ENCODE data around the gene CXCR5. TPM values are rescaled to one million over a fixed set of nuclear protein-coding genes. Genes with fewer than 3 reads are reported as not detected.

Gene CXCR5
- total RNA-seq, 2 experiments from 2014 or later: 25.6 to 26.1 TPM

DNA sequence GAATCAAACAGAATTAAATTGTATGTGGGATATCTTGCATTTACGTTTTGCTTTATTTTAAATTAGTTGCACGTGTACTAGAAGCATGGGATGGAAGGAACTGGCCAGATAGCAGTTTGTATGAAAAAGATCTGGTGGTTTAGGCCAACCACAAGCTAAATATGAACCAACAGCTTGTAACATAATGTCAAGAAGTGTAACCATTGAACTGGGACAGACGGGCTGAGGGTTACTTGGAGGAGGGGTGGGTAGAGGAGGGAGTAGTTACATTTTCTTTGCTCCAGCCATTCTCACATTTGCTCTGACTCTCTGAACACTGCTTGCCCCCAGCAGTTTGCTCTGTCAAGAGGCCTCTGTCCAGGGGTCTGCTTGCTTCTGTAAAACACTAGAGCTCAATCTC is 31.7 kb upstream of the CXCR5 start:
- Mint-ChIP-seq H3K36me3 (ENCODE audit: low read depth) (no peaks in the 10 kb centered on the region), H3K27me3 (ENCODE audit: low read depth) (no peaks in the 10 kb centered on the region), H3K4me3 (no peak overlapping the region), H3K27ac (no peak overlapping the region), H3K9me3 (no peaks in the 10 kb centered on the region), H3K4me1 (ENCODE audit: low read depth) (peaks cover 5% of the 10 kb centered on the region)
- CTCF ChIA-PET: no interaction called here
- intact Hi-C loops (cut with micrococcal nuclease): no loop called here
- DNase-seq: no peak

DNA sequence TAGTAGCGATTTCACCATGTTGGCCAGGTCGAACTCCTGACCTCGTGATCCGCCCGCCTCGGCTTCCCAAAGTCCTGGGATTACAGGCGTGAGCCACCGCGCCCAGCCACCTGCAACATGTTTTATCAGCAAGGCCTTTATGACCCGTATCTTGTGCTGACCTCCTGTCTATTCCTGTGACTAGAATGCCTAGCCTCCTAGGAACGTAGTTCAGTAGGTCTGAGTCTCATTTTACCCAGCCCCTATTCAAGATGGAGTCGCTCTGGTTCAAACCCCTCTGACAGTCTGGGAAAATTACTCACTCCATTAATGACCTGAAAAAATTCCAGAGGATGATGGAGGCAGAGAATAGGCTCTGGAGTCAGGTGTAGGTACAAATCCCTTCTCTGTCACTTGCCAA is 30.0 kb upstream of the CXCR5 start:
- H3K27ac Mint-ChIP-seq: no peak overlapping the region
- H3K9me3 Mint-ChIP-seq: no peaks in the 10 kb centered on the region
- H3K4me3 Mint-ChIP-seq: no peak overlapping the region
- CTCF ChIA-PET: no interaction called here
- H3K4me1 Mint-ChIP-seq (ENCODE audit: low read depth): peaks cover 10% of the 10 kb centered on the region
- no peaks in the 10 kb centered on the region for H3K27me3 Mint-ChIP-seq (ENCODE audit: low read depth)
- DNase-seq: no peak
- intact Hi-C loops (cut with micrococcal nuclease): no loop called here
- no peaks in the 10 kb centered on the region for H3K36me3 Mint-ChIP-seq (ENCODE audit: low read depth)

DNA sequence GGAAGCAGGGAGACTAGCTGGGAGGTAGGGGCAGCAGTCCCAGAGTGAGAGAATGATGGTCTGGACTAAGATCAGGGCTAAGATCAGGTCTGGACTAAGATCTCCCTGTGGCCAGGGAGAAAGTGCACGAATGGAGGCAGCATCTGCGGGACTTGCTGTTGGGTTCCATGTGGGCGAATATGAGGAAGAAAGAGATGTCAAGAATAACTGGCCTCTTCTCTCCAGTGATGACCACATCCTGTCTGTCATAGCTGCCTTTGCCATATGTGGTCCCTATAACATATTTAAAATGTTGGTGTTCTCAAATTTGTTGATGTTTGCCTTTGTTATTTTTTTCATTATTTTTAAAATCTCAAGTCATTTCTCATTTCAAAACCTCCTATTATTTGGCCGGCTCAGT is 27.4 kb upstream of the CXCR5 start:
- no peak overlapping the region for H3K27ac Mint-ChIP-seq
- no peaks in the 10 kb centered on the region for H3K9me3 Mint-ChIP-seq
- DNase-seq: no peak
- H3K4me3 Mint-ChIP-seq: no peak overlapping the region
- CTCF ChIA-PET: no interaction called here
- intact Hi-C loops (cut with micrococcal nuclease): no loop called here
- H3K36me3 Mint-ChIP-seq (ENCODE audit: low read depth): no peaks in the 10 kb centered on the region
- H3K27me3 Mint-ChIP-seq (ENCODE audit: low read depth): no peaks in the 10 kb centered on the region
- H3K4me1 Mint-ChIP-seq (ENCODE audit: low read depth): peaks cover 14% of the 10 kb centered on the region

DNA sequence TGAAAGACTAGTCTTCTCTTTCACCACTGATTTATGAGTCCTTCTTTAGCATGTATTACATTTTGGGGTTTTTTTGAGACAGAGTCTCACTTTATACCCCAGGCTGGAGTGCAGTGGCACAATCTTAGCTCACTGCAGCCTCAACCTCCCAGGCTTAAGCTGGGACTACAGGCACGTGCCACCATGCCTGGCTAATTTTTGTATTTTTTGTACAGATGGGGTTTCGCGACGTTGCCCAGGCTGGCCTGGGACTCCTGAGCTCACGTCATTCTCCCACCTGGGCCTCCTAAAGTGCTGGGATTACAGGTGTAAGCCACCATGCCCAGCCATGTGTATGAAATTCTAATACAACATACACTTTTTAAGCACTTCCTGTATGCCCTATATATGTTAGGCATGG is 26.3 kb upstream of the CXCR5 start:
- intact Hi-C loops (cut with micrococcal nuclease): no loop called here
- H3K27ac Mint-ChIP-seq: no peak overlapping the region
- H3K4me3 Mint-ChIP-seq: no peak overlapping the region
- DNase-seq: no peak
- H3K4me1 Mint-ChIP-seq (ENCODE audit: low read depth): peaks cover 14% of the 10 kb centered on the region
- CTCF ChIA-PET: no interaction called here
- no peaks in the 10 kb centered on the region for H3K36me3 Mint-ChIP-seq (ENCODE audit: low read depth)
- no peaks in the 10 kb centered on the region for H3K27me3 Mint-ChIP-seq (ENCODE audit: low read depth)
- no peaks in the 10 kb centered on the region for H3K9me3 Mint-ChIP-seq

DNA sequence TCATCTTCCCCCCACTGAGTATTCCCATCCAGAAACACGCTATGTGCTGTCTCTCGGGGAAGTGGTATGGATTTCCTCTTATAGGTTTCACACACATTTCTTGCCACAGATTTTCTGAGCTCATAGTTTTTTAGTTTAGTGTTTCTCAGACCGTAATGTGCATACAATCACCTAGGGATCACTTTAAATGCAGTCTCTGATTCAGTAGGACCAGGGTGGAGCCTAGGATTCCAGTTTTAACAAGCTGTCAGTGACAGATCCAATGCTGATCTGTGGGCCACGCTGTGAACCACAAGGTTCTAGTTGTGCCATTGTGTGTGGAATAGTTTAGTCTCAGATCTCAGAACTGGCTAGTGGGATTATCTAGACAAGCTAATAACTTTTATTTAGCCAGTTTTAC is 23.7 kb upstream of the CXCR5 start:
- Mint-ChIP-seq H3K9me3 (no peaks in the 10 kb centered on the region), H3K4me3 (no peak overlapping the region), H3K27ac (no peak overlapping the region), H3K36me3 (ENCODE audit: low read depth) (no peaks in the 10 kb centered on the region), H3K4me1 (ENCODE audit: low read depth) (peaks cover 14% of the 10 kb centered on the region), H3K27me3 (ENCODE audit: low read depth) (no peaks in the 10 kb centered on the region)
- CTCF ChIA-PET: interaction anchor here (0.7 to 1.4 kb wide), 4 partner anchors 10 to 202 kb away, joined by 3 to 5 read pairs (median 4); no protein-coding TSS in a partner anchor
- no peak for DNase-seq
- intact Hi-C loops (cut with micrococcal nuclease): no loop called here

DNA sequence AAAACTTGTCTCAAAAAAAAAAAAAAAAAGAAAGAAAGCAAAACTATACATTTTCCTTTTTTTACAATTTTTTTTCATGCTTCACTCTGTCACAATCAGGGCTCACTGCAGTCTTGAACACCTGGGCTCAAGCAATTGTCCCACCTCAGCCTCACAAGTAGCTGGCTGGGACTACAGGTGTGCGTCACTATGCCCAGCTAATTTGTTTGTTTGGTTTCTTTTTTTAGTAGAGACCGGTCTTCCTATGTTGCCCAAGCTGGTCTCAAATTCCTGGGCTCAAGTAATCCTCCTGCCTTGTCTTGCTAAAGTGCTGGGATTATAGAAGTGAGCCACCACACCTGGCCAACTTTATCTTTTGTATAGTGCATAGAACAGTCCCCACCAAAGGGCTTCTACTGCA is 15.0 kb upstream of the CXCR5 start:
- Mint-ChIP-seq H3K27ac (peak overlapping the region; percentile 69), H3K9me3 (no peaks in the 10 kb centered on the region), H3K27me3 (ENCODE audit: low read depth) (no peaks in the 10 kb centered on the region), H3K36me3 (ENCODE audit: low read depth) (peaks cover 1% of the 10 kb centered on the region), H3K4me1 (ENCODE audit: low read depth) (peaks cover 47% of the 10 kb centered on the region), H3K4me3 (no peak overlapping the region)
- CTCF ChIA-PET: interaction anchor here (0.6 to 1.8 kb wide), 6 partner anchors 15 to 184 kb away, joined by 3 to 12 read pairs (median 4); partner anchors contain the start of gene CXCR5
- intact Hi-C loops (cut with micrococcal nuclease): no loop called here
- DNase-seq: no peak

DNA sequence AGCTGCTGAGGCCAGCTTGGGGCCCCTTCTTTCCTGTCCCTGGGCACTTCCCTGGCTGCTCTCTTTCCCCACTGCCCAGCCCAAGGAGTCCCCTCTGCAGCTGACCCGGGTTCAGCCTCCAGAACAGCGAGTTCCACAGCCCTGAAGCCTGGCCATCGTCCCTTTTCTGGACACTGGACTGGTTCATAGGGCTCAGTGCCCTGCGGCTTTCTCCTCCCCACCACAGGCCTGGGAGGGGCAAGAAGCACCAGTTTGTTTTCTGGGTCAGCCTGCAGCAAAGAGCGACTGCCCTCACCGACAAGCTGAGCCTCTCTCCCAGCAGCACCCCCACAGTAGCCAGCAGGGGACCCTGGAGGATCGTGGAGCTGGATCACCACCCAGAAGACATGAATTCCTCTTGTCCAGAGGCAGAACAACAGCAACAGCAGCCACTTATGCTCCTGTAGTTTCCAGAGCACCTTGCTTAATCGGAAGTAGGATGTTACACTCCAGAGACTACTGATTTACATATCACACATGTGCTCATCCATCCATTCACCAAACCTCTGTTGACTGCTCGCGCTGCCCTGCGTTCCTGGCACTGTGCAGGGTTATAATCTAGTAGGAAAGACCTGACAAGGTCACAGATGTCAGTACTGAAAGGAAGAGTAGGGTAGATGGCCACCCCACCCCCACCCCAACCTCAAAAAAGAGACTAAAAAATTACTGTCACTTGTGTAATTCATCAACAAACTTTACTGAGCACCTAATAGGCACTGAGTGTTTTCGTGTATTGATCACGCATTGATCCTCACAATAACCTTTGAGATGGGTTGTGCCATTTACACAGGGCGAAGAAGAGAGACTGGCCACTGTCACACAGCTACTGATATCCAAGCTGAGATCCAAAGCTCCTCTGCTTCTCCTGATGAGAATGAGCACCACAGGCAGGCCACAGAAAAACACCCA is 13.0 kb upstream of the CXCR5 start:
- Mint-ChIP-seq H3K4me3 (peak overlapping the region; percentile 85), H3K36me3 (ENCODE audit: low read depth) (peaks cover 1% of the 10 kb centered on the region), H3K4me1 (ENCODE audit: low read depth) (peaks cover 67% of the 10 kb centered on the region), H3K9me3 (no peaks in the 10 kb centered on the region), H3K27me3 (ENCODE audit: low read depth) (no peaks in the 10 kb centered on the region), H3K27ac (peak overlapping the region; percentile 100)
- intact Hi-C loops (cut with micrococcal nuclease): loop anchor here (1.0 to 10.0 kb wide), 11 partner anchors 8 to 646 kb away; partner anchors contain the start of genes CD3D, CXCR5, JAML and KMT2A
- CTCF ChIA-PET: interaction anchor here (0.5 to 2.0 kb wide), 14 partner anchors 7 to 209 kb away, joined by 3 to 11 read pairs (median 4); partner anchors contain the start of gene CXCR5
- peak; percentile 80 for DNase-seq

DNA sequence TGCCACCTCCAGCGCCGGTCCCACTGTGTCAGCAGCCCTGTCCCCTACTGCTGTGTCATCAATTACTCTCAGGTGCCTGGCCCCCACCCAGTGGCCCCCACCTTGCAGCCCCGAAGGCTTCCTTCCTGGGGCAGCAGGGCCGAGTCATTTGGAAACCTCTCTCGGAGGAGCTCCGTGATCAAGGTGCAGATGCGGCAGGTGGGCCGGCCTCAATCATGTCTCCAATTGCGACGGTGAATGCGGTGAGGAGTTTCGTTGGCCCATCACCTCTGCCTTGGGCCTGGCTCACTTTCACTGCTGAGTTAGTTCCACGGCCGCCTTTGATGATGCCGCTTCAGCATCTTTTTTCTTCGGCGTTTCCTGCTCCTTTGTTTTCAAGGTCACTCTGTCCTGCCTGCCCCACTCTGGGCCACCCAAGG is 11.3 kb upstream of the CXCR5 start:
- peak; percentile 86 for DNase-seq
- Mint-ChIP-seq H3K4me3 (peak overlapping the region; percentile 11), H3K4me1 (ENCODE audit: low read depth) (peaks cover 81% of the 10 kb centered on the region)

DNA sequence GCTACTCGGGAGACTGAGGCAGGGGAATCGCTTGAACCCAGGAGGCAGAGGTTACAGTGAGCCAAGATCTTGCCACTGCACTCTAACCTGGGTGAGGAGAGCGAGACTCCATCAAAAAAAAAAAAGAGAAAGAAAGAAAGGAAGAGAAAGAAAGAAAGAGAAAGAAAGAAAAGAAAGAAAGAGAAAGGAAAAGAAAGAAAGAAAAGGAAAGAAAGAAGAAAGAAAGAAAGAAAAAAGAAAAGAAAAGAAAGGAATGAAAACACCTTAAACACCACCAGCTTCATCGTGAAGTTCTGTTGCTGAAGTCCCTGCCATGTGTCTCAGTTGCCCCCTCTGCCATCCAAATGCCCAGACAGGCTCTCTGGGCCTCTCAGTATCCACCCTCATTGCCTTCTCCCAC is 9.9 kb upstream of the CXCR5 start:
- CTCF ChIA-PET: interaction anchor here (0.6 kb wide), 1 partner anchor 37 kb away, joined by 4 read pairs; no protein-coding TSS in a partner anchor
- intact Hi-C loops (cut with micrococcal nuclease): loop anchor here (10.0 kb wide), 2 partner anchors 439 to 649 kb away; partner anchors contain the start of genes JAML and KMT2A
- Mint-ChIP-seq H3K4me3 (no peak overlapping the region), H3K27ac (peak overlapping the region; percentile 99), H3K4me1 (ENCODE audit: low read depth) (peaks cover 88% of the 10 kb centered on the region), H3K9me3 (no peaks in the 10 kb centered on the region), H3K27me3 (ENCODE audit: low read depth) (no peaks in the 10 kb centered on the region), H3K36me3 (ENCODE audit: low read depth) (peaks cover 1% of the 10 kb centered on the region)
- no peak for DNase-seq

More for the DNA sequence above, 11.3 kb upstream of the CXCR5 start:
- Mint-ChIP-seq H3K27ac (peak overlapping the region; percentile 84), H3K36me3 (ENCODE audit: low read depth) (peaks cover 1% of the 10 kb centered on the region), H3K27me3 (ENCODE audit: low read depth) (no peaks in the 10 kb centered on the region), H3K9me3 (no peaks in the 10 kb centered on the region)
- CTCF ChIA-PET: interaction anchor here (1.0 to 1.5 kb wide), 2 partner anchors 23 to 182 kb away, joined by 3 to 4 read pairs; no protein-coding TSS in a partner anchor
- intact Hi-C loops (cut with micrococcal nuclease): loop anchor here (10.0 kb wide), 2 partner anchors 438 to 648 kb away; partner anchors contain the start of genes JAML and KMT2A

DNA sequence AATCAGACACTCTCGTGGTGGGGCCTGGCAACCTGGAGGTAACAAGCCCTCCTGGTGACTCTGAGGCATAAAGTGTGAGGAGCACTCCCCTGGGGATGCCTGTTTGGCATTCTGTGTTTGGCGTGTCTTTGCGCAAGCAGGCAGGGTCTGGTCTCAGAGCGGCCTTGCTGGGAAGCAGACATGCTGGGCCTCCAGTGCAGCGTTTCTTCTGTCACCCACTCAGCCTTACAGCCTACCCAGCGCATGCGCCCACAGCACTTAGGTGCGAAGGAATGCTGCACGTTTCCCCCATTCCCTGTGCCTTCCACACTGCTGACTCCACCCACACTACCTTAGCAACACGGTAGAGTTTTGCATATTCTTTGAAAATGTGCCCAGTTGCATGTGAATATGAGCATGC is 7.4 kb upstream of the CXCR5 start:
- peaks cover 91% of the 10 kb centered on the region for H3K4me1 Mint-ChIP-seq (ENCODE audit: low read depth)
- peak overlapping the region; percentile 53 for H3K4me3 Mint-ChIP-seq
- no peaks in the 10 kb centered on the region for H3K27me3 Mint-ChIP-seq (ENCODE audit: low read depth)
- H3K27ac Mint-ChIP-seq: peak overlapping the region; percentile 99
- CTCF ChIA-PET: interaction anchor here (3.8 to 5.1 kb wide), 2 partner anchors 19 to 86 kb away, joined by 18 to 42 read pairs; partner anchors contain the start of gene DDX6
- H3K36me3 Mint-ChIP-seq (ENCODE audit: low read depth): no peaks in the 10 kb centered on the region
- no peaks in the 10 kb centered on the region for H3K9me3 Mint-ChIP-seq
- peak; percentile 43 for DNase-seq
- intact Hi-C loops (cut with micrococcal nuclease): loop anchor here (2.0 to 10.0 kb wide), 4 partner anchors 17 to 651 kb away; partner anchors contain the start of genes JAML and KMT2A

DNA sequence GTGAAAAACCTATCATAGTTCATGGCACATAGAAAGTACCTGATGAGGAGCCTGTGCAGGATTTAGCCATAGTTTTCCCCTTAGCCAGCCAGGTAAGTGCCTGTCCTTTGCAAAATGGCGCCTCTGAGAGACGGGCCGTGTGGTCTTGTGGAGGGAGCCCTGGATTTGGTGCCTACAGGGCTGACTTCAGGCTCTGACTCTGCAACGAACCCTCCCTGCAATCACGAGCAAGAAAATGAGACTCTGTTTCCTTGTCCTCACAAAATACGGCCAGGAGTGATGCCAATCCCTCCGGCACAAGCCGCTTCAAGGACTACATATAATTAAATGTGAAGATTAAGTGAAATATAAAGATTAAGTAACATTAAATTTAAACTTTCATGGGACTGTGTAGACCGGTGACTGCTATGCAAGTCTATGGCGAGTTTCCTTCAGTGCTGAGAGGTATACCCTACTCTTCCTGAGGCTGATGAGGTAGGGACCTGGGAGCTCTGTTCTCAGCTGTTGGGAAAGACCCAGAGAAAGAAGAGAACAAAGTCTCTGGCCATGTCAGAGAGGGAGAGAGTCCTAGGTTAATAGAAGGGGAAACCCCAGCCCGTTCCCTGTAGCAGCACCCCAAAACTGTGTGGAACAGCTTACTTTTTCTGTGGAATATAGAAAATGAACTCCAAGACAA is 6.1 kb upstream of the CXCR5 start:
- intact Hi-C loops (cut with micrococcal nuclease): loop anchor here (1.0 to 10.0 kb wide), 6 partner anchors 7 to 653 kb away; partner anchors contain the start of genes JAML and KMT2A
- Mint-ChIP-seq H3K27ac (peak overlapping the region; percentile 99), H3K36me3 (ENCODE audit: low read depth) (no peaks in the 10 kb centered on the region), H3K27me3 (ENCODE audit: low read depth) (no peaks in the 10 kb centered on the region), H3K4me3 (peak overlapping the region; percentile 53), H3K9me3 (no peaks in the 10 kb centered on the region), H3K4me1 (ENCODE audit: low read depth) (peaks cover 95% of the 10 kb centered on the region)
- peak; percentile 8 for DNase-seq
- CTCF ChIA-PET: interaction anchor here (0.6 to 5.1 kb wide), 6 partner anchors 8 to 276 kb away, joined by 3 to 42 read pairs (median 3); partner anchors contain the start of gene DDX6

DNA sequence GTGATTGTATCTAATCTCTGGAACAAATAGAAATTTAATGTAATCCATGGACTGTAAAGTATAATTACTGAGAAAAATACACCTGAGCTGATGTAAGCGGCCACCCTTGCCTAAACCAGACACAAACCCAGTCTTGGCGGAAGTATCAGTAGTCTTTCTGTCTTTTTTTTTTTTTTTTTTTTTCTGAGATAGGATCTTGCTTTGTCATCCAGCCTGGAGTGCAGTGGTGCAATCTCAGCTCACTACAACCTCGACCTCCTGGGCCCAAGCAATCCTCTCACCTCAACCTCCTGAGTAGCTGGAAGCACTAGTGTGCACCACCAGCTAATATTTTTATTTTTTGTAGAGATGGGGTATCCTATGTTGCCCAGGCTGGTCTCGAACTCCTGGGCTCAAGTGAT is 5.5 kb upstream of the CXCR5 start:
- intact Hi-C loops (cut with micrococcal nuclease): loop anchor here (1.0 to 10.0 kb wide), 3 partner anchors 8 to 653 kb away; partner anchors contain the start of genes JAML and KMT2A
- Mint-ChIP-seq H3K27ac (peak overlapping the region; percentile 99), H3K9me3 (no peaks in the 10 kb centered on the region), H3K36me3 (ENCODE audit: low read depth) (no peaks in the 10 kb centered on the region), H3K4me1 (ENCODE audit: low read depth) (peaks cover 96% of the 10 kb centered on the region), H3K27me3 (ENCODE audit: low read depth) (no peaks in the 10 kb centered on the region), H3K4me3 (peak overlapping the region; percentile 31)
- peak; percentile 63 for DNase-seq
- CTCF ChIA-PET: interaction anchor here (0.6 to 5.1 kb wide), 5 partner anchors 8 to 277 kb away, joined by 3 to 42 read pairs (median 3); partner anchors contain the start of gene DDX6
